Measurements from ENCODE around the gene DUSP2. TPM values are rescaled to one million over a fixed set of nuclear protein-coding genes. Genes with fewer than 3 reads are reported as not detected.
"Not testable (repeated sequence)": the region's sequence is repeated elsewhere in the genome, so short reads cannot be mapped to it uniquely, and the experiment has no call there.

Gene DUSP2
- total RNA-seq, 1 donor from 2014 or later, result 2.6 TPM

GRCh38 chr2:96147593-96148201 lies 2.5 kb upstream of the DUSP2 start:
- no peak for DNase-seq (ENCODE audit: low spot score)

DNA sequence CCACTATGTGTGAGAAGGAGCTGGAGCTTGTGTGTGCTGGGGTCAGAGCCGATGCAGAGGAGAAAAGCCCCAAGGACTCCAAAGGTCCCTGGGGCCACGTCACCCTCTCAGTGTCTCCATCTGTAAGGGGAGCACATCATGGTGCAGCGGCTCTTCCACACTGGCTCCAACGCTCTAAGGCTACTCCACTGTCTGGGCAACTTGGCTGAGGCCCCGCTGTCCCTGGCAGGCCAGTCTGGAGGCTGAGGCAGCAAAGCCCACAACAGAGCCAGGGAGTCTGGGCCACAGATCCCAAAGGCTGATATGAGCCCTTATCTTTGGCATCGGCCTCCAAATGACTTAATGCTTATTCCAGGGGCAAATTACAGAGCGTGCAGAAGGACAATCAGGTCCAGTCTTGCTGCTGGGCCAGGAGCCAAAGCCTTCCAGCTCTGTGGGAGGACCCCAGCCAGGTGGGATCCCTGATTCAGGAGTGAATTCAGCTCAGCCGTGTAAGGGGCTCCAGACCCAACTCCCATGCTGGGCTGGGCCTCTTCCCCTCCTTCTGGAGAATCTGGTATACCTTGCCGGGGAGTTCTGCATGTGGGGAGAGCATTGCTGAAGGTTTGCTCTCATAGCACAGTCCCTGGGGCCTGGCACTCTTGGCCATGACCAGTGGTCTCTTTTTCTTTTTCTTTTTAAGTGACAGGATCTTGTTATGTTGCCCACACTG lies 1.8 kb upstream of the DUSP2 start:
- DNase-seq (ENCODE audit: low spot score), result no peak

- no peak for DNase-seq (ENCODE audit: low spot score)
Measured at GRCh38 chr2:96146153-96146880, 1.1 kb upstream of the DUSP2 start.

GRCh38 chr2:96145848-96146152 lies 560 bp upstream of the DUSP2 start:
- DNase-seq (ENCODE audit: low spot score), result no peak

- no peak for DNase-seq (ENCODE audit: low spot score)
Measured at GRCh38 chr2:96144481-96145035, 682 bp downstream of the DUSP2 start.

DNA sequence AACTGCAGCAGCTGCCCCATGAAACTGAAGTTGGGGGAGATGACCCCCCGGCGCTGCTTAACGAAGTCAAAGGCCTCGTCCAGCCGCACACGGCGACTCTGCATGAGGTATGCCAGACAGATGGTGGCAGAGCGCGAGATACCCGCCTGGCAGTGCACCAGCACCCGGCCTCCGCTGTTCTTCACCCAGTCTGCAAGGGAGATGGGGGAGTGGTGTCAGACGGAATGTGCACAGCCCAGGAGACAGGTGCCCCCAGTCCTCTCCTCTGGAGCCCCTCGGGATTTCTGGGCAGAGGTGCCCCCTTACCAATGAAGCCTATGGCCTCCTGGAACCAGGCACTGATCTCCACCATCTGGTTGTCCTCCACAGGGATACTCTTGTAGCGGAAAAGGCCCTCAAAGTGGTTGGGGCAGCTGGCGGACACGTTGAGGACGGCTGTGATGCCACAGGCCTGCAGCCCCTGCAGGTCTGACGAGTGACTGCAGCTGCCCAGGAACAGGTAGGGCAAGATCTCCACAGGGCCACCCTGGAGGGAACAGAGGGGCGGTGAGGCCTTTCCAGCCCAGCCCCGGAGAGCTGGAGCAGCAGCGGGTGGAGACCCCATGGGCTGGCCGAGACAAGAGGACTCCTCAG lies 1.3 kb downstream of the DUSP2 start:
- no peak for DNase-seq (ENCODE audit: low spot score)

DNA sequence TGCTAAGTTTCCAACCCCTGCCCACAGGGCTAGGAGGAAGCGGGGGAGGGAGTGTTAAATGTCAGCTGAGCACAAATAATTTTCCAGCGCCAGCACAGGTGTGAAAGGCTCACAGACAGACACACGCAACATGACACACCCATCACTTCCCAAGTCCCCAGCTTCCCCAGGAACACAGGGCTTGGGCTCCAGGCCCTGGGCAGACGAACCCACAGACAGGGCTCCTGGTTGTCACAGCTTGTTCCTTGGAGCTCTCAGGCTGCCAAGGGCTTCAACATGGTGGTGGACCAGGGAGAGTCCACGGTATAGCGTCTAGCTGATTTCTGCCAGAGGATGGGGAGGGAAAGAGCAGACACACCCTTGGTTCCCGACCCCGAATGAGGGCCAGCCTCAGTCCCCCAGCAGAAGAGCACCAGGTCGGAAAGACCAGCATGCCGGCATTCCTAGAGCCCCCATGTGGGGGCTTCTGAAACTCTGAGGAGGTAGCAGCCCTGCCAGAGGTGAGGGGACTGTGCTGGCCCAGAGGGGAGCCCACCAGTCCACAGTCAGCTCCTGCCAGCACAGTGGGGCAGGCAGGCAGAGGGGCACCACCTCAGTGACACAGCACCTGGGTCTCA lies 1.9 kb downstream of the DUSP2 start:
- DNase-seq (ENCODE audit: low spot score), result no peak

- no peak for DNase-seq (ENCODE audit: low spot score)
Measured at GRCh38 chr2:96142217-96143113, 2.8 kb downstream of the DUSP2 start.

DNA sequence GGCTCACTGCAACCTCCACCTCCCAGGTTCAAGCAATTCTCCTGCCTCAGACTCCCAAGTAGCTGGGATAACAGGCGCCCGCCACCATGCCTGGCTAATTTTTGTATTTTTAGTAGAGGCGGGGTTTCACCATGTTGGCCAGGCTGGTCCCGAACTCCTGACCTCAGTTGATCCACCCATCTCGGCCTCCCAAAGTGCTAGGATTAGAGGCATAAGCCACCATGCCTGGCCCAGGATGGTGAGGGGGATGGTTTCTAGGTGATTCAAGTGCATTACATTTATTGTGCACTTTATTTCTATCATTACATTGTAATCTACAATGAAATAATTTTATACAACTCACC lies 3.6 kb downstream of the DUSP2 start:
- DNase-seq (ENCODE audit: low spot score), result not testable (repeated sequence)

- no peak for DNase-seq (ENCODE audit: low spot score)
Measured at GRCh38 chr2:96140941-96141623, 4.2 kb downstream of the DUSP2 start.

GRCh38 chr2:96139181-96139758 lies 6.0 kb downstream of the DUSP2 start:
- no peak for DNase-seq (ENCODE audit: low spot score)

- DNase-seq (ENCODE audit: low spot score), result peak; percentile 82
Measured at GRCh38 chr2:96138179-96139145, 6.8 kb downstream of the DUSP2 start, which contains the start of gene ASTL. Gene ASTL (minus strand): TSS chr2:96138502. CDS start chr2:96138436, 66 bp downstream.

GRCh38 chr2:96137321-96138178 lies 7.7 kb downstream of the DUSP2 start:
- no peak for DNase-seq (ENCODE audit: low spot score)

DNA sequence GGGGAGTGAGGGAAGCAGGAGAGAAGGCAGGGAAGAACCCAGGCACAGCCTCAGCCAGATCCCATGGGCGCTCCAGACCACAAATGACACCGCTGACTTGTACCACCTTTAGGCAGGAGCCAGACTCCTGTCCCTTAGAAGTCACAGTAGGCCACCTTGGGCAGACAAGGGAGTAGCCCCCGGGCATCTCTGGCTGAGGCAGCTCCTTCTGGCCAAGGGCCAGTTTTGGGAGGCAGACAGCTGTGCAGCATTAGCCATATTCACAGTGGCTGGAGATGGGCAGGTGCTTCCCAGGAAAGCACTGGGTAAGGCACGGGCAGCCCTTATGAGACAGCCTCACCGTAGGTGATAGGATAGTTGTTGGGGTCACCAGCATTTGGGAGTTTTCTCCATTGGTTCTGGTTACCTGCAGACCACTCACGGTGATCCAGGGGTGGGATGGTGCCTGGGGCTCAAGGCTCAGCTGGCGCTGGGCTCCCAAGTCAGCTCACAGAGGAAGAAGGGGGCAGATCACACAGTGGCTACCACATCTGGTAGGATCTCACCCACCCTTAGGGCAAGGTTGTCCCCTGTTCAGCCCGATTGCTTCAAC lies 9.0 kb downstream of the DUSP2 start:
- DNase-seq (ENCODE audit: low spot score), result no peak

DNA sequence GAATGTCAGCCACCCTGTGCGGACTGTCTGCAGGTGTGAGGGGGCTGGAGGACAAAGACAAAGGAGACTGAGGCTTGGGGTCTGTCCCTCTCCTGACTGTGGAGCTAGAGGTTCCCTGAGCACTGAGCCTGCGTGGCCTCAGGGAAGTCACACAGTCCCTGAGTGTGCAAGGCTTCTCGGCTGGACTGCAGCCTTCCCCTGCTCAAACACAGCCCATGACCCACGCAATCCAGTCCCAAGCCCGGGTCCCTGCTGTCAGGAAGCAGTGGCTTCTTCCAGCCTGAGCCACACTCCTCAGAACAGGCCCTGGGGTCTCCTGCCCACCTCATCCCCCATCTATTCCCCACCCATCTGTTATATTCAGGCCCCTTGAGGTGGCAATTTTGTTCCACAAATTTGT lies 9.6 kb downstream of the DUSP2 start:
- DNase-seq (ENCODE audit: low spot score), result no peak

DNA sequence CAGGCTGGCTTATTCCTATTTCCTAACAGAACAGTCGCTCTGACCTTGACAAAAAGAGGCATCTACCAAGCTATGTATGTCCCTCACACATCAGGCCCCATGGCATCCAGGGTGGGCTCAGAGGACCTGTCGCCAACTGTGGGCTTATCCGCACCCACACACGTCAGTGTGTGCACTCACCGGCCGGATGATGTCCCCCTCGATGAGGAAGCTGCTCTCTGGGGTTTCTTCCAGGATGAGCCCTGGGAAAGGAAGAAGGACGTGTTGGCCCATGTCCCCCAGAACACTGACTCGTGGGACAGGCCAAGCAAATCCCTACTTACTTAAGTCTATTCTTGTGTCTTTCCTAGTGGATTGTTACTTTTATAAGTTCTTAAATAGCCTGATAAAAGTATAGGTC lies 10.1 kb downstream of the DUSP2 start:
- DNase-seq (ENCODE audit: low spot score), result no peak

GRCh38 chr2:96134421-96134820 lies 10.8 kb downstream of the DUSP2 start:
- DNase-seq (ENCODE audit: low spot score), result no peak
